ENCODE measurements around the gene ZNF573.
"Not testable (repeated sequence)": the region's sequence is repeated elsewhere in the genome, so short reads cannot be mapped to it uniquely, and the experiment has no call there.

The ZNF573 gene

DNA sequence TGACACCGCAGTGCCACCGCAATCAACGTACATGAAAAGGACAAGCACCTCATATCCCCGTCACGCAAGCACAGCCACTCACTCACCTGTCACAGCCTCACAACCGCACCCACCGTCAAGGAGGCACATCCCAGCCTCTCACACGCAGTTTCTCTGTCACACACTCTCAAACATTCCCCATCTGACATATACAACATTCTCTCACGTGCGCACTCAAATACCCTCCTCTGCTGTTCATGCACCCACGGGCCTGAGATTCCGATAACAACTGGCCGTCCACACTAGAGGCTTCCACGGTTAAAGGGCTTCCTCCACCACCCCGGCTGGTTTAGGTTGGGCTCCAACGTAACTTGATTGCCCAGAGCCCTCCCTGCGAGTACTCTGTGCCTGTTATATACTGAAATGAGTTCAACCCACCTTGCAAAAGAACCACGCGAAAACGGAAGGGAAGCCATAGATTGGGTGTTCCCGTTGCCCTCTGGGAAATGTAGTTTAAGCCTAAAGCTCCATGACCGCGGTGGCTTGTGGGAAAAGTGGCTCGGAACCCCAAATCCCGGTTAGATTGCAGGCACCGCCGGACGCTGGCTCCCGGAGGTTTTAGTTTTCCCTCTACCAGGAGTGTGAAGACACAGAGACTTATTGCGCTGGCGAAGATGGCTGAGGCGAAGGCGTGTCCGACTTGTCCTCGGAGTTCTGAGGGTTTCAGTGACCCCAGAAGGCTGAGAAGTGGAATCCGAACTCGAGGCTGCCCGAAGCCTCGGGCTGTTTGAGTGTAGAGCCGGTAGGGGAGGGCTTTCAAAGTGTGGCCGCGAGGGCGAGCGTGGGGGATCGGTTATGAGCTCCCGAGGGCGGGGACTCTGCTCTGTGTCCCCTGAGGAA is at the start of gene ZNF573:
ZNF573 (minus strand) TSS at position 460 of the 879 bp plus-strand sequence. CDS start 5,857 bp downstream, outside the sequence.
- peak; percentile 93 for DNase-seq (ENCODE audit: low spot score)

DNA sequence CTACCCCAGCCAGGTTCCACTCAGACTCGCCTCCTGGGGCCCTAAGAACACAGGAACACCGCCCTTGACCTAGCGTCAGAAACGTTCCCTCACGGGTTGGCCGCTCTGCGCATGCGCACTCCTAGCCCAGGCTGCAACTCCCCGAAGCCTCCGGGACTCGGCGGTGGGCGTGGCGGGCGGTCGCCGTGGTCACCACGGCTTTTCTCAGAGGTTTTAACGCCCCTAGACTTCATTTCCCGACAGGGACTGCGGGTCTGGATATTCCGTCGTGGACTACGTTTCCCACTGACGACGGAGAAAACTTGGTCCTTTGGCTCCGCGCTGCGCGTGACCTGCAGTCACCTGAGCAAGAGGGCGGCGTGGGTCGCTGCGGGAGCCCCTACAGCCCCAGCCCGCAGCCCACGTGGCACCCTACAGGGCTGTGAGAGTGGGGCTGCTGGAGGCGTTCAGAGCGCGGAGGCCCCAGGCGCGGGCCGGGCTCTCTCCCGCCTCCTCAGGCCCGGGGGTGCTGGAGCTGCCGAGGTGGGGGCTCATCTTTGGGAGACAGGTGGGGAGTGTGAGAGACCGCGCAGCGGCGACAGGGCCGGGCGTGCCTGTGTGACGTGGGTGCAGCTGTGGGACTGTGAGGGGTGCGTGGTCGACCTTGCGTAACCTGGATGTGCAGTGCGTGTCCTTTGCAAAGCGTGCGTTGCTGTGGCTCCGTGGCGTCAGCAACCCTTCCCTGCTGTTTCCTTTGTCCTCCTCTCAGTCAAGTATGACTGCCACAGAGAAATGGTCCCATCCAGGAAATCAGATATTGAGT is 38.0 kb upstream of the ZNF573 start:
- peak; percentile 93 for DNase-seq (ENCODE audit: low spot score)

DNA sequence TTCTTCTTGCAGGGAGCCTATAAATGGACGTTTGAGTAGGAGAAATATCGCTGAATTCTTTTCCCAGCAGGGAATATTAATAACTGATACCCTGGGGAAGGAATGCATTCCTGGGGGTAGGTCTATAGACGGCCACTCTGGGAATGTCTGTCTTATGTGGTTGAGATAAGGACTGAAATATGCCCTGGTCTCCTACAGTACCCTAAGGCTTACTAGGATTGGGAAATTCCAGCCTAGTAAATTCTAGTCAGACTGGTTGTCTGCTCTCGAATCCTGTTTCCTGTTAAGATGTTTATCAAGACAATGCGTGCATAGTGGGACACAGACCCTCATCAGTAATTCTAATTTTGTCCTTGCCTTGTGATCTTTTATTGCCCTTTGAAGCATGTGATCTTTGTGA is 36.2 kb upstream of the ZNF573 start:
- DNase-seq (ENCODE audit: low spot score), result not testable (repeated sequence)

GRCh38 chr19:37813340-37813739 is 34.0 kb upstream of the ZNF573 start:
- no peak for DNase-seq (ENCODE audit: low spot score)

DNA sequence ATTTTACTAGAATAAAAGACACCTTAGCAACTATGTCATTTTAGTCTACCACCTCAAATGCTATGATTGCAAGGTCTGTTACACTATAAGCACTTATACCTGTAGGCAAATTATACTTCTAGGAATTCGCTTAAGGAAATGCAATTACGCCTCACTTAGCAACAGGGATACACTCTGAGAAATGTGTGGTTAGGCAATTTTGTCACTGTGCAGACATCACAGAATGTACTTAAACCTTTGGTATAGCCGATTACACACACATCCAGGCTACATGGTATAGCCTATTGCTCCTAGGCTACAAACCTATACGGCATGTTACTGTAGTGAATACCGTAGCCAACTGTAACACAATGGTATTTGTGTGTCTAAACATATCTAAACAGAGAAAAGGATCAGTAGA is 30.0 kb upstream of the ZNF573 start:
- DNase-seq (ENCODE audit: low spot score), result no peak

DNA sequence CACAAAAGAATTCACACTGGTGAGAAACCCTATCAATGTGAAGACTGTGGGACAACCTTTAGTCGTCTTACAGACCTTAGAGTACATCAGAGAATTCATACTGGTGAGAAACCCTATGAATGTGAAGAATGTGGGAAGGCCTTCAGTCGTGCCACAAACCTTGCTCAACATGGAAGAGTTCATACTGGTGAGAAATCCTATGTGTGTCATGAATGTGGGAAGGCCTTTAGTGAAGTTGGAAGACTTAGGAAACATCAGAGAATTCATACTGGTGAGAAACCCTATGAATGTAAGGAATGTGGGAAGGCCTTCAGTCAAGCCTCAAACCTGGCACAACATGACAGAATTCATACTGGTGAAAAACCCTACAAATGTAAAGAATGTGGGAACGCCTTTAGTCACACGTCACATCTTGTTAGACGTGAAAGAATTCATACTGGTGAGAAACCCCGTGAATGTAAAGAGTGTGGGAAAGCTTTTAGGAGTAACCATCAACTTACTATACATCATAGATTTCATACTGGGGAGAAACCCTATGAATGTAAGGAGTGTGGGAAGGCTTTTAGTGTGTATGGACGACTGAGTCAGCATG is 24.0 kb upstream of the ZNF573 start:
- DNase-seq (ENCODE audit: low spot score), result no peak

DNA sequence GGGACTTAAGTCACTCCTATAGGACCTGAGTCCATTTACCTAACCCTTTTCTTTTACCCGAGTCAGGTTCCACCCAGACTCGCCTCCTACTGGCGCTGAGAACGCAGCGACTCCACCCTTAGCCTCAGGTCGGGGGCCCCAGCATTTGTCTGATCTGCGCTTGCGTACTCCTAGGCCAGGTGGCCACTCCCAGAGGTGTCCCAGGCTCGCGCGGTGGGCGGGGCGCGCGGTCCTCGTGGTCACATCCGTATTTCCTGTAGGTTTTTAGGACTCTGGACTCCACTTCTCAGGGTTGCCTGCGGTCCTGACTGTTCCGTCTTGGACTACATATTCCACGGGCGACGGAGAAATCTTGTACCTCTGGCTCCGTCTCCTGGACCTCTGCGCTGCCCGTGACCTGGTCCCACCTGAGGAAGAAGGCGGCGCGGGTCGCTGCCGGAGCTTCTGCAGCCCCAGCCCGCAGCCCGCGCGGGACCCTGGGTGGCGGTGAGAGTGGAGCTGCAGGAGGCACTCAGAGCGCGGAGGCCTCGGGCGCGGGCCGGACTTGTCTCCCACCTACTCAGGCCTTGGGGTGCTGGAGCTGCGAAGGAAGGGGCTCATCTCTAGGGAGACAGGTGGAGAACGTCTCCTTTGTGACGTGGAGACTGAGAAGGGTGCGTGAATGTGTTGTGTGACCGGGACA is 11.0 kb upstream of the ZNF573 start:
- DNase-seq (ENCODE audit: low spot score), result no peak

GRCh38 chr19:37778613-37779126 is 716 bp downstream of the ZNF573 start:
- peak; percentile 49 for DNase-seq (ENCODE audit: low spot score)

DNA sequence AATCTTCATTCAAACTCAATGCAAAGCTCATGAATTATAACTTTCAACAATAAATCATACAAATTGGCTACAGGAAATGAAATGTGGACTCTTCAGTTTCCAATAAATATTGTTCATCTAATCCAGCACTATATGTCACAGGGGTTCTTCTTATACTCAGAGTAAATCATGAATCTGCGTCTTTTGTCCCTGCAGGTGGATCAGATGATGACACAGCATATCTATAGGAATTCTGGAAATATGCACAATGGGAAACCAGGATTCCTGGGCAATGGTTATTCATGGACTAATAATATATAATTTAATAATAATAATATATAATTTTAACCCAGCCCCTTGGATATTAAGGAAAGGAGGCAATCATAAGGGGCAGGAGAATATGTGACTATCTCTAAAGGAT is 8.4 kb downstream of the ZNF573 start:
- no peak for DNase-seq (ENCODE audit: low spot score)

GRCh38 chr19:37763488-37763887 is 15.9 kb downstream of the ZNF573 start:
- no peak for DNase-seq (ENCODE audit: low spot score)

DNA sequence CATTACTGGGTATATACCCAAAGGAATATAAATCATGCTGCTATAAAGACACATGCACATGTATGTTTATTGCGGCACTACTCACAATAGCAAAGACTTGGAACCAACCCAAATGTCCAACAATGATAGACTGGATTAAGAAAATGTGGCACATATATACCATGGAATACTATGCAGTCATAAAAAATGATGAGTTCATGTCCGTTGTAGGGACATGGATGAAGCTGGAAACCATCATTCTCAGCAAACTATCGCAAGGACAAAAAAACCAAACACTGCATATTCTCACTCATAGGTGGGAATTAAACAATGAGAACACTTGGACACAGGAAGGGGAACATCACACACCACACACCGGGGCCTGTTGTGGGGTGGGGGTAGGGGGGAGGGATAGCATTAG is 21.7 kb downstream of the ZNF573 start:
- DNase-seq (ENCODE audit: low spot score), result not testable (repeated sequence)

DNA sequence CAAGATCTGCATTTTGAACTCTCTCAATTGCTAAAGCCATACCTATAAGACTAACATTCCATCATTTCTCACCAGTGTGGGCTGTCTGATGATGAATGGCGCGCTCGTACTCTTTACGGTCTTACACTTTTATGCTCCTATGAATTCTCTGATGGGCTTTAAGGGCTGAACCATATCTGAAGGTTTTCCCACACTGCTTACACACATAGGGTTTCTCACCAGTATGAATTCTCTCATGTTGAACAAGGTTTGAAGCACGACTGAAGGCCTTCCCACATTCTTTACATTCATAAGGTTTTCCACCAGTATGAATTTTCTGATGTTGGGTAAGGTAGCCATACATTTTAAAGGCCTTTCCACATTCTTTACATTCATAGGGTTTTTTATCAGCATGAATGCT is 41.0 kb downstream of the ZNF573 start:
- no peak for DNase-seq (ENCODE audit: low spot score)

- DNase-seq (ENCODE audit: low spot score), result no peak
Measured at GRCh38 chr19:37725181-37725580, 54.2 kb downstream of the ZNF573 start.

GRCh38 chr19:37719927-37720265 is 59.5 kb downstream of the ZNF573 start:
- DNase-seq (ENCODE audit: low spot score), result no peak

DNA sequence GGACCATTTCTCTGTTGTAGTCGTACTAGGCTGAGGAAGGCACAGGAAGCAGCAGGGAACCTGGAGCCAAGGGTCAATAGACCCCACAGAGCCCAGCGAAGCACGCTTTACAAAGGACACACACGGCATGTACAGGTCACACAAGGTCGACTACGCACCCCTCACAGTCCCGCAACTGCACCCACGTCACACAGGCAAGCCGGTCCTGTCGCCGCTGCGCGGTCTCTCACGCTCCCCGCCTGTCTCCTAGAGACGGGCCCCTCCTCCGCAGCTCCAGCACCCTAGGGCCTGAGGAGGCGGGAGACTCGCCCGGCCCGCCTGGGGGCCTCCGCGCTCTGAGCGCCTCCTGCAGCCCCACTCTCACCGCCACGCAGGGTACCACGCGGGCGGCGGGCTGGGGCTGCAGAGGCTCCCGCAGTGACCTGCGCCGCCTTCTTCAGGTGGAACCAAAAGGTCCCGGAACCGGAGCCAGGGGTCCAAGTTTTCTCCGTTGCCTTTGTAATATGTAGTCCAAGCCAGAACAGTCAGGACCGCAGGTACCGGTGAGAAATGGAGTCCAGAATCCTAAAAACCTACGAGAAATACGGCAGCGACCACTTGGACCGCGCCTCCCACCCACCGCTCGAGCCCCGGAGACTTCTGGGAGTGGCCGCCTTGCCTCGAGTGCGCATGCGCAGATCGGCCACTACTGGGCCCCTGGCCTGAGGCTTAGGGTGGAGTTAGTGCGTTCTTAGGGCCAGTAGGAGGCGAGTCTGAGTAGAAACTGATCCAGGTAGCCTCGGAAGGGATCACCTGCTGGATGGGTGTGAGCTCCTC is 60.1 kb downstream of the ZNF573 start, which contains the start of gene ZNF607:
ZNF607 (minus strand) TSS at position 651 of the 816 bp plus-strand sequence. CDS start 8,143 bp downstream, outside the sequence.
- peak; percentile 99 for DNase-seq (ENCODE audit: low spot score)

- DNase-seq (ENCODE audit: low spot score), result no peak
Measured at GRCh38 chr19:37718304-37718703, 61.1 kb downstream of the ZNF573 start.

GRCh38 chr19:37716140-37716539 is 63.2 kb downstream of the ZNF573 start:
- no peak for DNase-seq (ENCODE audit: low spot score)

DNA sequence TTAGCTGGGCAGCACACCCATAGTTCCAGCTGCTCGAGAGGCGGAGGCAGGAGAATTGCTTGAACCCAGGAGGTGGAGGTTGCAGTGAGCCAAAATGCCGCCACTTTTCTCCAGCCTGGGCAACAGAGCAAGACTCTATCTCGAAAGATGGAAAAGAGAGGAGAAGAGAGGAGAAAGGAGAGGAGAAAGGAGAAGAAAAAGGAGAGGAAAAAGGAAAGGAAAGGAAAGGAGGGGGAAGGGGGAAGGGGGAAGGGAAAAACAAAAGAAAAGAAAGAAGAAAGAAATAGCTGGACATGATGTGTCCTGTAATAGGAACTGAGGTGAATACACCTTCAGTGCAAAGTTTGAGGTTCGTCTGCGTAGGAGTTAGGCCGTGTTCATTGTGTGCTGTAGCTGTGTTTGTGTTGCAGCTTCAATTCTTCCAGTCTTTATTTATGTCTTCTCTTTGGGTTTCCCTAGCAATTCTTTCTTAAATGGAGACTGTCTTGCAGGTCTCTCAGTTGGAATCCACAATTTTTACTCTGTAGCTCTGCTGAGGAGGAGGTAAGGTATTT is 73.3 kb downstream of the ZNF573 start:
- DNase-seq (ENCODE audit: low spot score), result no peak

DNA sequence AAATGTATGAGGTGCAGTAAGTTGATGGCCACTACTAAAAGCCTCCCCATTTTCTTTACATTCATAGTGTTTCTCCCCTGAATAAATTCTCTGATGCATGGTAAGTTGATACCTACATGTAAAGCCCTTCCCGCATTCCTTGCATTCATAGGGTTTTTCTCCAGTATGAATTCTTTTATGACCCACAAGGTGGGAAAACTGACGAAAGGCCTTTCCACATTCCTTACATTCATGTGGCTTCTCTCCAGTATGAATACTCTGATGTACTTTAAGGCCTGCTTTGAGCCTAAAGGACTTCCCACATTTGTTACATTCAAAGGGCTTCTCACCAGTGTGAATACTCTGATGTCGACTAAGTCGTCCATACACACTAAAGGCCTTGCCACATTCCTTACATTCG is 80.3 kb downstream of the ZNF573 start:
- no peak for DNase-seq (ENCODE audit: low spot score)

GRCh38 chr19:37698216-37698615 is 81.2 kb downstream of the ZNF573 start:
- DNase-seq (ENCODE audit: low spot score), result no peak
